H4 (cell line): ENCODE data around the gene VIPR2. TPM values are rescaled to one million over a fixed set of nuclear protein-coding genes. Genes with fewer than 3 reads are reported as not detected.

Experiments
- DNase-seq: peaks from one replicate; pipeline ENCODE4 v3.0.0-alpha.2; 2015; ENCODE audit warnings: low spot score
- total RNA-seq: library from RNA; depleted of rRNA; stranded (reverse); fragments of >200 nt; shearing (Covaris generic); gene quantifications from 2 replicates; pipeline ENCODE4 v1.2.3, GENCODE V29; 2014

Gene VIPR2
- total RNA-seq, 1 experiment from 2014 or later: 0.77 TPM

DNA sequence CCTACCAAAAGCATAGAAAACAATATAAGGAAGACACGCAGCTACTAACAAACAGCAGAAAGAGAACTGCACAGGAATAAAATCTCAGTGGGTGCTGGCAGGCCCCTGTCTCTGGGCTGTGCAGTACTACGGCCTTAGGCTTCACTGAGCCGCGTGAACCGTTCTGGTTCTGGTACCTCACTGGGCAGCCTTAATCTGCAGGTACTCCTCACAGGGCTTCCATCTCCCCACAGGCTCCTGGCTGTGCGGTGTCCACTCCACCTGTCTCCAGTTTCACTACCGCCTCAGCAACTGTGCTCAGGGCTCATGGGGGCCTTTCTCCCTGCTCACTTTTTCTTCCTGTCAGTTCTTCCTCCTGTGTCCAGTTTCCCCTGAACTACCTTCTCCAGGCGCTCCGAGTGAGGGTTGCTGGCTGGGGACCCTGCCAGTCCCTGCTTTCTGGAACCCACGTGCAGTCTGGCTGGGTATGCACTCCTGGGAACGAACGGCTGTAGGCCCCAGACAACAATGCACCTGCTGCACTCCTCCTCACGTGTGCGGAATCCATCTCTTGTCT, 75.7 kb downstream of the VIPR2 start:
- DNase-seq: no peak

DNA sequence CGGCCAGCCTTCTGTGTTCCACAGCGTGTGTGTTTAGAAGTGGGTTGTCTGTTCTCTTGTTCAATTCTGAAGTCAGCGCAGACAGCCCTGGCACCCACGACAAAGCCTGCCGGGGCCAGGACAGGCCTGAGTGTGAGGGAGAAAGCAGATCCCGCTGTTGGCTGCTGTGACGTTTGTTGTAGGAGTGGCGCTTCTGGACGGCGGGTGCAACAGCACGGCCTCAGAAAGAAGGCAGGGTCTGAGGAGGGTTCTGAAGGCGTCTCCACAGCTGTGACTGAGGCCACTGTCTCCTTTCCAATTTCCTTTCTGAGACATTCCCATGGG, 76.2 kb downstream of the VIPR2 start:
- DNase-seq: no peak

DNA sequence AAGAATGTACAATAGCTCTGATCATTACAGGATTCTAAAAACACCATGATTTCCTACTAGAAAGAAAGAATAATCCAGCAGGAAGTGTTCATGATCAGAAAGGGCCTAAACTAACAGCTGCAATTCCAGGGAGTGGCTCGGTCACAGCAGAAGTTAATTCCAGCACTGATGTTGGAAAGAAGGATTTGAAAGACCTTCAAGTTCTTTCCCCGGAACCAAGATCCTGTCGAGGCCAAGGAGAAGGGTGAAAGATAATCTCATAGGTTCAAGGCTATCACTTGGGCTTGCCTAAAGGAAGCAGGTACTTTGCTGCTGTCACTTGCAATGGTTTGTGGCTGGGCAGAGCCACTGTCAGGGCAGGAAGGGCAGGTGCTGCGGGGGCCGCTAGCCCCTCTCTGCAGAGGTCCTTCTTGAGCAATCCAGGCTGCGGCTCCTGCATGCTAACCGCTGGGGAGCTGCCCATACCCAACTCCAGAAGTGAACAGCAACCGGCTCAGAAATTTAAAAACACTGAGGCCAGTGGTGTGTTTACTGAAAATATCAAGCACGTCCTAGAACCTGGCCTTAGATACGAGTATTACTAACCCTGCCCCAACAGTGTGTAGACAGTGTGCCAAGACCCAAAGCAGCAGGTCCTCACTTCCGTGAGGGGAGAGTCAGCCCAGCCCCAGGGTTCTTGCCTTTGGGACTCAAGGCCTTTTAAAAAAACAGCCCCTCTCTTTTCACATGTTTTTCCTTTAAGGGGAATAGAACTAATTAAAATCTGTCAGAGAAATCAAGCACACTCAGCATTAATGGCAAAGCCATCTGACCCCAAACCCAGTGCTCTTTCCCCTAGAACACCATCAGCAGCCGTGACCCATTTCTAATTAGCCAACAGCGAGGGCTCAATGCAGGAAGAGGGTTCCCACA, 76.8 kb downstream of the VIPR2 start:
- DNase-seq: no peak

DNA sequence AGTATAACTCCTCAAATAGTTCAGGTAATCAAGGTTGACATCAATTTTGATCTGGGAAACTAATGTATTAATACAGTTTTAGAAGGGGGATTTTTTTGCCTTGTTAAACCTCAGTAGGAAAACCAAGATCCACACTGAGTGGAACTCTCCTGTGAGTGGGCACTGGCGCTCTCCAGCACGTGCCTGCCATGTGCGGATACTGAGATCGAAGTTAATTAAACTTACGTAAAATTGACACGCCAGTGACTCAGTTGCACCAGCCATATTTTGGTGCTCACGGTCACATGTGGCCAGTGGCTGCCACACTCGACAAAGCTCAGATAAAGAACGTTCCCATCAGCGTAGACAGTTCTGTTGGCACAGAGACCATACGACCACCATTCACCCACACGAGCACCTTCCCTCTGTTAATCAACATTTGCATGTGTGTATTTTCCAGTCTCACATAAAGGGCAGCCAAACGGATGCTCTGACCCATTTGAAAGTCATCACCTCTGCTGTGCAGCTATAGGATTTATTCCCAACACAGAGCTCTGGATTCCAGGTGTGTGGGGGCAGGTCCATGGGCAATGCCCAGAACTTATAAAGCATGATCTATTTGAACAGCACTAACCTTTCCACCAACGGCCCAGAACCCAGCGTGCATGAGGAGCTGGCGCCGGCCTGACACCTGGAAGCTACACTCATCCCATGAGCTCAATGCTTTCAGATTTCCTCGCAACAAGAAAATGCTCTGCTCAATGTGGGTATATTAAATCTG, 77.7 kb downstream of the VIPR2 start:
- no peak for DNase-seq

DNA sequence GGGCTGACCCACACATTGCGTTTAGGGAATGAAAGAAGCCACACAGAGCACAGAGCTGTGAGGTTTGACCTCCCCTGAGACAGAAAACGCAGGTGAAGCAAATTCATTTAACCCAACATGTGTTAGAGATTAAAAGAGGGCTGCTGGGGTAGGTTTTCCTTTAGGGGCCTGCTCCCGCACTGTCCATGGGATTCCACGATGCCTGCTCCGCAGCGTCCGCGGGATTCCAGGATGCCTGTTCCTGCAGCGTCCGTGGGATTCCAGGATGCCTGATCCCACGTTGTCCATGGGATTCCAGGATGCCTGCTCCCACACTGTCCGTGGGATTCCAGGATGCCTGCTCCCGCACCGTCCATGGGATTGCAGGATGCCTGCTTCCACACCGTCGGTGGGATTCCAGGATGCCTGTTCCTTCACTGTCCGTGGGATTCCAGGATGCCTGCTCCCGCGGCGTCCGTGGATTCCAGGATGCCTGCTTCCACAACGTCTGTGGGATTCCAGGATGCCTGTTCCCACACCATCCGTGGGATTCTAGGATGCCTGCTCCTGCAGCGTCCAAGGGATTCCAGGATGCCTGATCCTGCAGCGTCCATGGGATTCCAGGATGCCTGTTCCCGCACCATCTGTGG, 78.7 kb downstream of the VIPR2 start:
- DNase-seq: no peak

DNA sequence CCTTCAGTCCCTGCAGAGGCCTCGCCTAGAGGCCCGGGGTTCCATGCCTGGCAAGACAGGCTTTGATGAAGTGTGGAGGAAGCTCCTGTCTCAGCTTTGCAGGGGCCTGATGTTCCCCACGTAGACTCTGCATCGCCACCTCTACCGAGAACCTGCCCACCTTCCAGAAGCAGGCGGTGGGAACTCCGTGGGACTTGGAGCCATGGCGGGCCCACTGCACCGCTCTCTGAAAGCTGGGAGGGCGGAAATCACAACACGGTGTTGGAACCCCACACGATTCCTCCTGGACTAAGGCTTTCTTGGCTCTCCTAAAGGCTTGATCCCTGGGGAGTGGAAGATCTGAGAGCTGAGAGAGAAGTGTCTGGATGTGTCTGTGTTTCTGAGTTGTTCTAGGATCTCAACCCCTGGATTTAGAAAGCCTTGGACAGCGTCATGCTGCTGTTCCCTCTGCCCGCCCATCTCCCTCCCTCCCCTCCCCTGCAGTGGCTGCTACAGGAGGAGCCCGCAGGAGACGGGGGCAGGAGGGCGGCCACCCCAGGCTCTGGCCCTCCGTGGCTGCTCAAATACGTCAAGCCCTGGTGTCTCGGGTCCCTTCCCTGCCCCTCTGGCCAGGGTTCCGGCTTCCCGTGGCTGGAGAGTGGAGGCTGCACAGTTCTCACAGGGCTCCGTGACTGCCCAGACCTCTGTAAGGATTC, 79.7 kb downstream of the VIPR2 start:
- DNase-seq: no peak

DNA sequence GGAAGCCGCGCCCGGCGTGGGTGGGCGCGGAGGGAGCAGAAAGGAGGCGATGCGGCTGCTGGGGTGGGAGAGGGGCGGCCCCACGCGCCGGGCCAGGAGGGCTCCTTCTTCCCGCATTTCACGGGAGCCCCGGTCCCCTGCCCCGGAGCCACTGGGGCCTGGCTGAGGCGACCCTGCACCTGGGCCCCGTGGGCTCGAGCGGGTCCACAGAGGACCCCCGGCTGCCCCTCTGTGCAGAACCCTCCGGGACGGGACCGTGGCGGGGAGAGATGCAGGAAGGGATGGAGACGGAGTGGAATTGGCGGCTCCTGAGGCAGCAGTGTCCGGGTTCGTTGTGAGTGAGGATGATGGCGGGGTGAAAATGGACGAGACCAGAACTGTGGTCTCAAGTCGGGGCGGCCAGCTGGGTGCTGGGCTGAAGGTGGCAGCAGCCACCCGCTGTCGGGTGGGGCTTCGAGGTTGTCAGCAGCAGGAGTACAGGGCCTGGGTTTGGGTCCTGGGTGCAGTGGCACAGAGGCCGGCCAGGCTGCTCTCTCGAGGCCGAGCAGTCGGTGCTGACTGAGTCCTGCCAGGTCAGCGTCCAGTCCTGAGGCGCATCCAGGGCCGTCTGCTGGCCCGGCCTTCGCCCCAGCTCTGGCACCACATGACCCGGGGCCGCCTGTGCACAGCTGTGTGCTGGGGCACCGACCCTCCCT, 80.4 kb downstream of the VIPR2 start:
- no peak for DNase-seq

DNA sequence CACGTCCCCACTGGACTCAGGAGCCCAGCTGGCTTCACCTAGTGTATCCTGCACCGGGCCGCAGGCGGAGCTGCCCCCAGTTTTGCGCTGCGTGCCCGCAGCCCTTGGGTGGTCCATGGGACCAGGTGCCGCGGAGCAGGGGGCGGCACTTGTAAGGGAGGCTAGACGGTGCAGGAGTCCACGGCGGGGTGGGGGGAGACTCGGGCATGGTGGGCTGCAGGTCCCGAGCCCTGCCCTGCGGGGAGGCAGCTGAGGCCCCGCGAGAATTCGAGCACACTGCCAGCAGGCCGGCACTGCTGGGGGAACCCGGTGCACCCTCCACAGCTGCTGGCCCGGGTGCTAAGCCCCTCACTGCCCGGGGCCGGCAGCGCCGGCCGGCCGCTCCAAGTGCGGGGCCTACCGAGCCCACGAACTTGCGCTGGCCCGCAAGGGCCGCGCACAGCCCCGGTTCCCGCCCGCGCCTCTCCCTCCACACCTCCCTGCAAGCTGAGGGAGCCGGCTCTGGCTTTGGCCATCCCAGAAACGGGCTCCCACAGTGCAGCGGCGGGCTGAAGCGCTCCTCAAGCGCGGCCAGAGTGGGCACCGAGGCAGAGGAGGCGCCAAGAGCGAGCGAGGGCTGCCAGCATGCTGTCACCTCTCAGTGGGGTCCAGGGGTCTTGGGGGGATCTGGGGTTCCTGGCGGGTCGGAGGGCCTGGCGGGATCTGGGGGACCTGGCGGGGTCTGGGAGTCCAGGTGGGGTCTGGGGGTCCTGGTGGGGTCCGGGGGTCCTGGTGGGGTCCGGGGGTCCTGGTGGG, 81.4 kb downstream of the VIPR2 start:
- DNase-seq: no peak

DNA sequence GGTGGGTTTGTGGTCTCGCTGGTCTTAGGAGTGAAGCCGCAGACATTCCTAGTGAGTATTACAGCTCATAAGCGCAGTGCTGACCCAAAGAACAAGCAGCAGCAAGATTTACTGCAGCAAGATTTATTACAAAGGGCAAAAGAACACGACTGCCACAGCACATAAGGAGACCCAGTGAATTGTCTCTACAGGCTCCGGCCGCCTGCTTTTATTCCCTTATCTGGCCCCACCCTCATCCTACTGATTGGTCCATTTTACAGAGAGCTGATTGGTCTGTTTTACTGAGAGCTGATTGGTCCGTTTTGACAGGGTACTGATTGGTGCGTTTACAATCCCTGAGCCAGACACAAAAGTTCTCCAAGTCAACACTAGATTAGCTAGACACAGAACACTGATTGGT, 82.1 kb downstream of the VIPR2 start:
- no peak for DNase-seq

DNA sequence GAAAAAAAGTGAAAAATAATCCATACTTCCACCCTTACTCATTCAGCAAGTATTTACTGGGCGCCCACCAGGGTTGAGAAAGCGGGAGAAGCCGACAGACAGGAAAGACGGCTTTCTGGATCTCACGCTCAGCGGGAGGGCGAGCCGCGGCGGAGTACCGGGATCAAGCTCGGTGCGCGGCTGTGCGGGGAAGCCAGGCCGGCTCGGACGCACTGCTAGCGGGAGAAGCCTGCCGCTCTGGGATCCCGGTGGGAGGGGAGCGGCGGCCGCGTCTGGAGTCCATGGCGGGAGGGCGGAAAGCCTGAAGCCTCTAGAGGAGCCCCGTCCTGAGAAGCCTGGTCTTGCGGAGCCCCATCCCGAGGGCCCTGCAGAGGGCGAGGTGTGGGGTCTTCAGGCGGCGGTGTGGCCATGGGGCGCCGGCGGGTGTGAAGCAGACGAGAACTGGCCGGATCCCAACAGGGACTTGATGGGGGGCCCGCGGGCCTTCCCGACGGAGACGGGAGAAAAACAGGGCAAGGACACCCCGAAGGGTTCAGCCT, 82.9 kb downstream of the VIPR2 start:
- DNase-seq: no peak

DNA sequence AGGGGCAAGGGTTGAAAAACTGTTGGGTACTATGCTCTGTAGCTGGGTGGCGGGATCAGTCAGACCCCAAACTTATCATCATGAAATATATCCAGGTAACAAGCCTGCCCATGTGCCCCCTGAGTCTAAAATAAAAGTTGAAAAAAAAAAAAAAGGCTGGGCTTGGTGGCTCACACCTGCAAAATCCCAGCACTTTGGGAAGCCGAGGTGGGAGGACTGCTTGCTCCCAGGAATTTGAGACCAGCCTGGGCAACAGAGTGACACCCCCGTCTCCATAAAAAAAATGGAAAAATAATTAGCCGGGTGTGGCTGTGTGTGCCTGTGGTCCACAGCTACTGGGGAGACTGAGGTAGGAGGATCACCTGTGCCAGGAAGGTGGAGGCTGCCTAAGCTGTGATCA, 83.5 kb downstream of the VIPR2 start:
- no peak for DNase-seq

DNA sequence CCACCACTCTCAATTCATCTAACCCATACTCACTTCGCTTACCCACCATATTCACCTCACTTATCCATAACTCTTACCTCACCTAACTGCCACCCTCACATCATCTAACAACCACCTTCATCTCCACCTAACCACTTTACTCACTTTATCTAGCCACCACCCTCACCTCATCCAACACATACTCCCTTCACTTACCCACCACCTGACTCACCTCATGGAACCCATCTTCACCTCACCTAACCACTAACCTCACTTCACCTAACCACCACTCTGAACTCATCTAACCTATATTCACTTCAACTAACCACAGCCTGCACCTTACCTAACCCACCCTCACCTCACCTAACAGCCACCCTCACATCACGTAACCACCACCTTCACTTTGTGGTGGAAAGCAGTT, 84.2 kb downstream of the VIPR2 start:
- DNase-seq: no peak

DNA sequence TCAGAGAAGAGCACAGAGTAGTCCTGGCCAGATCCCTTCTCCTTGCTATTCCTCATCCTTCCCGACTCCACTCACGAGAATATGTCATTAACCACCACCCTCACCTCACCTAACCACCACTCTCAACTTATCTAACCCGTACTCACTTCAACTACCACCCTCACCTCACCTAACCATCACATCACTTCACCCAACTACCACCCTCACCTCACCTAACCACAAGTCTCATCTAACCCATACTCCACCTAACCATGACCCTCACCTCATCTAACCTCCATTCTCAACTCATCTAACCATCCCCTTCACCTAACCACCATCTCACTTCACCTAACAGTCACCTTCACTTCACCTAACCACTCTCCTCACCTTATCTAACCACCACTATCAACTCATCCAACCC, 85.0 kb downstream of the VIPR2 start:
- no peak for DNase-seq

DNA sequence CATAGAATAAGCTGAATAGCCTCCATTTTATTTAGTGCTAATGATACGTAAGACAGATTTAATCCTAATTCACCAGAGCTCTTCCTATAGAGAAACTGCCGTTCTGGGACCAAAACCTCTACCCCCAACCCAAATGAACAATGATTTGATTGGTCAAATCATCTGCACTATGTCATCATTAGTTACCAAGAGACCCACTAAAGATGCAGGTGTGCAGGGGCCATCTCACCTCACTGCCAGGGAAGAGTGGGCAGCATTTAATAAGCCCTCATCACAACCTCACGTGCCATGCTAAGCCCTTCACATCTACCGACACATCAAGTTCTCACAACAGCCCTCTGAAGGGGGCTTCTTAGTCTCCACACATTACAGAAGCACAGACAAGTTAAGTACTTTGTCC, 87.0 kb downstream of the VIPR2 start:
- DNase-seq: no peak

DNA sequence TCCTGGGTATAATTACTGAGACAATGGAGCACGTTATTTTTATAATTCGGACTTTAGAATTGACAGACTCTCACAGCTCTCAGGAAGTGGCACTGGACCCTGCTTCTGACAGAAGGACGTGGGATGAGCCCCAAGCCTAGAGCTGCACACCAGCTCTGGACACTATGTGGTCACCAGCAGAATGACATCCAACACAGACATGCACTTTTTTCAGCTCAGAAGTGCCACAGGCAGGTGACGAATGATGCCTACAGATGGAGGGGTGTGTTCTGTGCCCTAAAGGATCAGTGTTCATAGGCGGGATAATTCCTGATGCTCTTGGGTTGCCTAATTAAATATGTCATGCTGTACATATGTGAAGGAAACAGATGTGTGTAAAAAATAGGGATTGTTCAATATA, 87.9 kb downstream of the VIPR2 start:
- no peak for DNase-seq

DNA sequence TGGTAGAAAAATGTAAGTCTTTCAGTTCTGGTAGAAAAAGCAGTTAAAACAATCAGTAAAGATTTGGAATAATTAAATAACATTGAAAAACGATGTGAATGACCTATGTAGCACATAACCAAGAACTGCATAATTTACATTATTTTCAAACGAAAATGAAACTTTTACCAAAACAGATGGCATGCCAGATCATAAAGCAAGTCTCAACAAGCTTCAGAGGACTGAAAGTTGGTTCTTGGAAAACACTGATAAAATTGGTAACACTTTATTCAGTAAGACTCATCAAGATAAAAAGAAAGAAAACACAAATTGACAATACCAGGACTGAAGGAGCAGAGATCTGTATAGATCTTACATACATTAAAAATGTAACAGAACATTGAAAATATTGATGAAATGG, 92.8 kb downstream of the VIPR2 start:
- DNase-seq: no peak

DNA sequence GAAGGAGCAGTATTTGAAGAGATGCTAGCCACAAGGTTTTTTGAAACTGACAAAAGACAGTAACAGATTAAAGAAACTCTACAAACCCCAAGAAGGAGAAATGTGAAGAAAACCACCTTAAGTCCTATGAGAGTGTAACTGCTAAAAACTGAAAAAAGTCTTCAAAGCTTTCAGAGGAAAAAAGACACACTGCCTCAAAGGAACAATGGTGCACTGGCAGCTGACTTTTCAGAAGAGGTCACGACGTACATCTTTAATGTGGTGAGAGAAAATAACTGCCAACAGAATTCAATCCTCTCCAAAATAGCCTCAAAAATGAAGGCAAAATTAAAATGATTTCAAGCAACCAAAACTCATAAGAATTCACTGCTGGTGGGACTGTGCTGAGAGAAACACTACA, 94.0 kb downstream of the VIPR2 start:
- no peak for DNase-seq

DNA sequence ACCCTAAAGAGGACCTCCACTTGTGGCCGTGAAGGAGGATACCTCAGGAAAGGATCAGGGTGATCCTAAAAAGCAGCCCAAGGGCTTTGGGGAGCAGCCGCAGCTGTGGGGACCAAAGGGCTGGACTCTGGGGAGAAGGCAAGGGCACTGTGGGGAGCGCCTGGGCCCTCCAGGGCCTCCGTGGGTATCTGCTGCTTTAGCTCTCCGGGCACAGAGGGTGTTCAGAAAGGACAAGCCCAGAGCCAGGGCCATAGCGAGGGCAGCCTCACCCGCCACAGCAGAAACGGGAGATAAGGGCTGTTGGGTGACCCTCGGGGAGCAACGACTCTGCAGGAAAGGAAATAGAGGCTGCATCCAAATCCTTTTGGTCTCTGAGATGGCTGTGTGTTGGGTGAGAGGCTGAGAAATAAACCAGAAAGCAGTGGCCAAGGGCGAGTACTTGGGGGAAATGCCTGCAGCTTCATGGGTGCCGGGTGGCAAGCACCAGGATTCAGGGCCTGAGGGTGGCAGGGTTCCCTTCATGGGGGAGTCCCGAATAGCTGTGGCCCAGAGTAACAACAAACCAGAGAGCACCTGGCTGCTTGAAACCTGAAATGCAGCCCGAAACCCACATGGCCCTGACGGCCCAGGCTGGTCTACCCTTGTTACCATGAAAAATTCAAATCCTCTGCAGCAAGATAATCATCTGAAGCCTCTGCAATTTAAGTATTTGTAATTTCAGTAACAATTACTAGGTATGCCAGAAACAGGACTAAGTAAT, 95.2 kb downstream of the VIPR2 start:
- DNase-seq: no peak

DNA sequence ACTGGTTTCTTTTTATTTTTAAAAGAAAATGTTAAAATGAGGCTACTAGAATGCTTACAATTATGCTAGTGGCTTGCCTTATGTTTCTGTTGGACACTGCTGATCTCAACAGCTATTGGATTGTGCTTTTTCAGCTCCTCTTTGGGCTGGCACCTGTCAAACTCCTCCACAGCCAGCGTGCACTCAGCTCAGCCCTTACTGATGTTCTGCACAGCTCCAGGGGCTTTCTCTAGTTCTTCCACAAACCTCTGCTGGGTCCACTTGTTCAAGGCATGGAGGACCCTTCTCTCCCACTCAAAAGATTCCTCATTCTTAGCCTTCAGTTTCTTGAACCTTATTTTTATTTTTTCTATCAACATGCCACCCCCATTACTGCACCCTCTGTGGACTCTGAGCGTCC, 96.0 kb downstream of the VIPR2 start:
- DNase-seq: no peak
